AG04450 (cell line): ENCODE results near the gene TVP23A. TPM values are rescaled to one million over a fixed set of nuclear protein-coding genes. Genes with fewer than 3 reads are reported as not detected.
"Not testable (repeated sequence)": the region's sequence is repeated elsewhere in the genome, so short reads cannot be mapped to it uniquely, and the experiment has no call there.

ENCODE experiments used
- CTCF ChIA-PET: fragments of 300-600, 350-600 bp; formaldehyde crosslinking; extraction: SDS; loops from one replicate; lab custom pipeline; 2022; ENCODE audit warnings: antibody characterized with exemption, inconsistent platforms; lab: Charles Lee
- POLR2A ChIA-PET: fragments of 350-600 bp; formaldehyde crosslinking; extraction: SDS; loops from one replicate; lab custom pipeline; 2021; ENCODE audit warnings: antibody characterized with exemption, inconsistent platforms; lab: Yijun Ruan, JAX
- DNase-seq: peaks from one replicate; pipeline ENCODE4 v3.0.0-alpha.2; 2011; ENCODE audit warnings: low read depth, low spot score
- H3K27ac ChIP-seq: one replicate; pipeline ENCODE4 v1.5.1; 2012; ENCODE audit warnings: low read depth, low read length, control low read depth
- H3K27me3 ChIP-seq: one replicate; pipeline ENCODE4 v1.6.0; 2012; ENCODE audit warnings: low read length; ENCODE audit not compliant: control insufficient read depth, insufficient read depth
- H3K4me3 ChIP-seq: 2 replicates; pipeline ENCODE4 v1.5.1; 2011; ENCODE audit warnings: mild to moderate bottlenecking, low read depth, low read length, control low read depth
- H3K9me3 ChIP-seq: 2 replicates; pipeline ENCODE4 v1.5.1; 2012; ENCODE audit warnings: low read length; ENCODE audit not compliant: control insufficient read depth, insufficient read depth
- CTCF ChIP-seq: IDR thresholded peaks from 2 replicates; pipeline ENCODE4 v1.5.1; 2011; ENCODE audit warnings: low read depth, low read length, control low read depth, inconsistent platforms
- polyA plus RNA-seq: library from polyadenylated mRNA; depleted of rRNA; stranded (reverse); fragments of >200 nt; gene quantifications from 2 replicates; pipeline ENCODE4 v1.2.3, GENCODE V29; 2011

Gene TVP23A
- polyA plus RNA-seq, 1 experiment, result not detected

- TF ChIP-seq CTCF, result no peak
- no peak for DNase-seq
- Histone ChIP-seq H3K27me3 (peaks cover 5% of the 10 kb centered on the region), H3K9me3 (no peaks in the 10 kb centered on the region), H3K4me3 (no peak overlapping the region), H3K27ac (no peak overlapping the region)
- ChIA-PET POLR2A (no interaction called here), CTCF (interaction anchor here (1.0 kb wide), 1 partner anchor 136 kb away, joined by 3 read pairs; no protein-coding TSS in a partner anchor)
These were observed 36.0 kb downstream of the TVP23A start for GRCh38 chr16:10782628-10783027.

- no peak for TF ChIP-seq CTCF
- Histone ChIP-seq H3K27ac (no peak overlapping the region), H3K27me3 (no peaks in the 10 kb centered on the region), H3K4me3 (no peak overlapping the region), H3K9me3 (no peaks in the 10 kb centered on the region)
- POLR2A ChIA-PET, result no interaction called here
- CTCF ChIA-PET, result no interaction called here
- no peak for DNase-seq
These were observed 38.0 kb downstream of the TVP23A start for GRCh38 chr16:10780628-10781027.

GRCh38 chr16:10779908-10780307 is 38.7 kb downstream of the TVP23A start:
- H3K27me3 ChIP-seq, H3K27ac ChIP-seq, CTCF ChIA-PET, H3K4me3 ChIP-seq, H3K9me3 ChIP-seq, DNase-seq, POLR2A ChIA-PET: not testable (repeated sequence)

- DNase-seq, result no peak
- H3K4me3 ChIP-seq, result no peak overlapping the region
- no peaks in the 10 kb centered on the region for H3K27me3 ChIP-seq
- POLR2A ChIA-PET, result no interaction called here
- CTCF ChIA-PET, result no interaction called here
- H3K9me3 ChIP-seq, result no peaks in the 10 kb centered on the region
- H3K27ac ChIP-seq, result no peak overlapping the region
- TF ChIP-seq CTCF, result no peak
These were observed 41.2 kb downstream of the TVP23A start for GRCh38 chr16:10777356-10777755.

- POLR2A ChIA-PET, H3K9me3 ChIP-seq, DNase-seq, CTCF ChIA-PET, H3K27ac ChIP-seq, H3K4me3 ChIP-seq, H3K27me3 ChIP-seq: not testable (repeated sequence)
These were observed 41.7 kb downstream of the TVP23A start for GRCh38 chr16:10776923-10777322.

- DNase-seq, result no peak
- no peak for TF ChIP-seq CTCF
- ChIA-PET CTCF (no interaction called here), POLR2A (no interaction called here)
- Histone ChIP-seq H3K27me3 (no peaks in the 10 kb centered on the region), H3K27ac (no peak overlapping the region), H3K9me3 (no peaks in the 10 kb centered on the region), H3K4me3 (no peak overlapping the region)
These were observed 42.3 kb downstream of the TVP23A start for GRCh38 chr16:10776280-10776679.
